Activated T-helper 1 cell treated with Interleukin-2 at 50 U/mL for 16 hours (primary cell): Measurements from ENCODE around the gene OR52E6.

Experiments used
- DNase-seq: peaks from one replicate; pipeline ENCODE4 v3.0.0-alpha.2; 2020; ENCODE audit warnings: low read depth

The OR52E6 gene

DNA sequence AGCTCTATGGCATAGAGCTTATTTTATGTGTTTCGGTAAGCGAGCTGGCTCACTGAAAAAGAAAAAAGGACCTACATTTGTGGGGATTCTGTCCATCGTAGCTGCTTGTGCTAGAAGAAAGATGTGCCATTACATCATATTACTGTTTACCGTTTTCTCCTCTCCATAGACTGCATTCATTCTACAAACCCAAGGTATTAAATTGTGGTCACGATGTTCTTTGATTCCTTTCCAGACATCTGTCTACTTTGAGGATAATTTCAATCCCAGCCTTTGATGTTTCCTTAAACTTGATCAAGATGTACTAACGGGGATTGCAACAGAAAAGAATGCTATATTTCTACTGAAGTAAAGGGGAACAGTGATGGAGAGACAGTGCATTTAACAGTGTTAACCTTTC lies 45.2 kb downstream of the OR52E6 start:
- no peak for DNase-seq

DNA sequence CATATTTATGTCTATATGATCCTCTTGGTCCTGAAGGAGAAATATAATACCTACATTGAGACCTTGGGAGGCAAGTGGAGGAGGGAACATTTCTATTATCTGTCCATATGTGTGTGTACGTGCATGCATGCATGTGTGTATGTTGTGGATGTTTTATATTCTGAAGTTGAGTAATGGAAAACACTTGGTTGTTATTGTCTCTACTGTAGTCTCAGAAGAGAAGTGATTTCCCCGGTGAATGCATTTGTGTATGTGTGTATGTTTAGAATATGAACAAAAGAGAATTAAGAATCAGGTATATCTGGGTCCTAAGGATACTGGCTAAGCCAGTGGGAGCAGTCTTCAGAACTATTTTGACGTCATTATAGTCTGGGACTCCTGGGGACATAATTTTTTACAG lies 50.5 kb downstream of the OR52E6 start, which contains the start of gene OR52N1:
OR52N1 (minus strand) TSS at position 101 of the 400 bp plus-strand sequence. CDS start 2,449 bp downstream, outside the sequence.
- no peak for DNase-seq
